Measurements from ENCODE around the gene ADARB2.

GRCh38 chr10:1483246-1483645 is 254.1 kb downstream of the ADARB2 start:
- TF ChIP-seq CTCF (IDR thresholded peaks at IDR 0.05) (no peak), POLR2A (IDR thresholded peaks at IDR 0.05) (no peak)
